Gastrocnemius medialis (tissue), 4 donors: ENCODE measurements around the gene MBNL2.

ENCODE experiments used
- CTCF ChIP-seq, 5 experiments: fragments of 450-650 bp in 3 of 5; fragments of 200-600 bp in 2 of 5; sonication (generic) in 2 of 5; IDR thresholded peaks in 4 of 5; conservative IDR thresholded peaks in 1 of 5; 1 replicate in 4 of 5; 2 replicates in 1 of 5; pipeline ENCODE4 v1.5.1; 2016 to 2019; ENCODE audit warnings: antibody characterized with exemption in 5 of 5, mild to moderate bottlenecking in 3 of 5, moderate library complexity in 3 of 5
- POLR2A ChIP-seq, 2 donors: fragments of 450-650 bp; IDR thresholded peaks; one replicate each; pipeline ENCODE4 v1.6.1; 2017; ENCODE audit warnings: antibody characterized with exemption in 2 of 2, mild to moderate bottlenecking in 2 of 2, moderate library complexity in 2 of 2

- TF ChIP-seq CTCF (IDR thresholded peaks at IDR 0.05 in 4 of 5, conservative IDR thresholded peaks at IDR 0.05 in 1 of 5) (no peak), POLR2A (IDR thresholded peaks at IDR 0.05) (no peak)
Observed at GRCh38 chr13:97282705-97283104, 60.6 kb downstream of the MBNL2 start.
